Suprapubic skin (tissue), 4 donors: ENCODE results near the gene TPK1. TPM values are rescaled to one million over a fixed set of nuclear protein-coding genes. Genes with fewer than 3 reads are reported as not detected.

Source experiments
- DNase-seq, 2 donors: peaks; one replicate each; pipeline ENCODE4 v3.0.0-alpha.2; 2019; ENCODE audit warnings: low spot score in 2 of 2
- H3K27ac ChIP-seq: fragments of 200-600 bp; sonication (generic); one replicate; pipeline ENCODE4 v1.5.1; 2019
- H3K27me3 ChIP-seq: fragments of 200-600 bp; sonication (generic); one replicate; pipeline ENCODE4 v1.5.1; 2019
- H3K36me3 ChIP-seq: fragments of 200-600 bp; sonication (generic); one replicate; pipeline ENCODE4 v1.5.1; 2019
- H3K4me1 ChIP-seq: fragments of 200-600 bp; sonication (generic); one replicate; pipeline ENCODE4 v1.5.1; 2019
- H3K4me3 ChIP-seq: fragments of 200-600 bp; sonication (generic); one replicate; pipeline ENCODE4 v1.5.1; 2019; ENCODE audit warnings: mild to moderate bottlenecking
- H3K9me3 ChIP-seq: fragments of 200-600 bp; sonication (generic); one replicate; pipeline ENCODE4 v1.5.1; 2019
- CTCF ChIP-seq, 2 donors: fragments of 200-600 bp in 1 of 2; fragments of 450-650 bp in 1 of 2; sonication (generic) in 1 of 2; IDR thresholded peaks; one replicate each; pipeline ENCODE4 v1.5.1; 2016 to 2019; ENCODE audit warnings: antibody characterized with exemption in 2 of 2, mild to moderate bottlenecking in 1 of 2, moderate library complexity in 1 of 2
- EP300 ChIP-seq: sonication (generic); formaldehyde crosslinking; IDR thresholded peaks from one replicate; pipeline ENCODE4 v1.6.1; 2017; ENCODE audit warnings: antibody characterized with exemption
- POLR2A ChIP-seq, 2 donors: fragments of 450-650 bp; IDR thresholded peaks; one replicate each; pipeline ENCODE4 v1.6.1; 2017; ENCODE audit warnings: antibody characterized with exemption in 2 of 2, mild to moderate bottlenecking in 2 of 2, moderate library complexity in 2 of 2
- POLR2AphosphoS5 ChIP-seq, 3 donors: sonication (generic); formaldehyde crosslinking; IDR thresholded peaks; one replicate each; pipeline ENCODE4 v1.6.1; 2017; ENCODE audit warnings: antibody characterized with exemption in 3 of 3
- WGBS: methylation state at CpG from one replicate; pipeline ENCODE4 v1.1.5; 2018; 5-methylcytosine and 5-hydroxymethylcytosine counted together
- total RNA-seq, 4 donors: library from RNA; depleted of rRNA; stranded (reverse); fragments of >200 nt; gene quantifications; one replicate each; pipeline ENCODE4 v1.1.0, GENCODE V29; 2016

The TPK1 gene
- total RNA-seq, 4 donors from 2014 or later: 1.4 to 3.9 (median 2.8) TPM

- no peak overlapping the region for H3K4me3 ChIP-seq
- no peak for DNase-seq
- H3K4me1 ChIP-seq: no peaks in the 10 kb centered on the region
- no peaks in the 10 kb centered on the region for H3K27me3 ChIP-seq
- no peaks in the 10 kb centered on the region for H3K9me3 ChIP-seq
- TF ChIP-seq POLR2AphosphoS5 (IDR thresholded peaks at IDR 0.05) (no peak), CTCF (IDR thresholded peaks at IDR 0.05) (no peak), POLR2A (IDR thresholded peaks at IDR 0.05) (no peak), EP300 (no peak)
- WGBS: 54% methylated on average over 1 of the region's 1 CpG
- H3K27ac ChIP-seq: no peak overlapping the region
- no peaks in the 10 kb centered on the region for H3K36me3 ChIP-seq
Observed at GRCh38 chr7:144709066-144709465, 126.8 kb downstream of the TPK1 start.

GRCh38 chr7:144691240-144691639 is 144.6 kb downstream of the TPK1 start:
- no peaks in the 10 kb centered on the region for H3K9me3 ChIP-seq
- DNase-seq: no peak
- TF ChIP-seq POLR2AphosphoS5 (IDR thresholded peaks at IDR 0.05) (no peak), POLR2A (IDR thresholded peaks at IDR 0.05) (no peak), EP300 (no peak), CTCF (IDR thresholded peaks at IDR 0.05) (no peak)
- no peaks in the 10 kb centered on the region for H3K27me3 ChIP-seq
- H3K27ac ChIP-seq: no peak overlapping the region
- H3K4me3 ChIP-seq: no peak overlapping the region
- no peaks in the 10 kb centered on the region for H3K36me3 ChIP-seq
- H3K4me1 ChIP-seq: no peaks in the 10 kb centered on the region

GRCh38 chr7:144682581-144683280 is 153.1 kb downstream of the TPK1 start:
- TF ChIP-seq EP300 (no peak), CTCF (IDR thresholded peaks at IDR 0.05) (no peak), POLR2A (IDR thresholded peaks at IDR 0.05) (no peak), POLR2AphosphoS5 (IDR thresholded peaks at IDR 0.05) (no peak)
- Histone ChIP-seq H3K9me3 (no peaks in the 10 kb centered on the region), H3K4me1 (no peaks in the 10 kb centered on the region), H3K36me3 (no peaks in the 10 kb centered on the region), H3K27ac (no peak overlapping the region), H3K27me3 (no peaks in the 10 kb centered on the region), H3K4me3 (no peak overlapping the region)
- WGBS: 91% methylated on average over 6 of the region's 6 CpGs
- no peak for DNase-seq

GRCh38 chr7:144676492-144676891 is 159.4 kb downstream of the TPK1 start:
- no peak overlapping the region for H3K27ac ChIP-seq
- WGBS: 86% methylated on average over 5 of the region's 5 CpGs
- no peak for TF ChIP-seq POLR2AphosphoS5 (IDR thresholded peaks at IDR 0.05)
- TF ChIP-seq POLR2A (IDR thresholded peaks at IDR 0.05): no peak
- no peak for TF ChIP-seq EP300
- no peak for TF ChIP-seq CTCF (IDR thresholded peaks at IDR 0.05)
- no peaks in the 10 kb centered on the region for H3K9me3 ChIP-seq
- no peaks in the 10 kb centered on the region for H3K4me1 ChIP-seq
- no peaks in the 10 kb centered on the region for H3K27me3 ChIP-seq
- no peak for DNase-seq
- H3K4me3 ChIP-seq: no peak overlapping the region
- H3K36me3 ChIP-seq: no peaks in the 10 kb centered on the region

GRCh38 chr7:144674550-144674949 is 161.3 kb downstream of the TPK1 start:
- DNase-seq: no peak
- peaks cover 13% of the 10 kb centered on the region for H3K4me1 ChIP-seq
- no peaks in the 10 kb centered on the region for H3K27me3 ChIP-seq
- H3K9me3 ChIP-seq: no peaks in the 10 kb centered on the region
- H3K4me3 ChIP-seq: no peak overlapping the region
- H3K27ac ChIP-seq: no peak overlapping the region
- no peak for TF ChIP-seq POLR2AphosphoS5 (IDR thresholded peaks at IDR 0.05)
- no peaks in the 10 kb centered on the region for H3K36me3 ChIP-seq

GRCh38 chr7:144672869-144673268 is 163.0 kb downstream of the TPK1 start:
- DNase-seq: no peak
- TF ChIP-seq CTCF (IDR thresholded peaks at IDR 0.05): no peak

More at GRCh38 chr7:144672869-144673268, 163.0 kb downstream of the TPK1 start:
- Histone ChIP-seq H3K4me1 (peaks cover 13% of the 10 kb centered on the region), H3K36me3 (no peaks in the 10 kb centered on the region), H3K27me3 (no peaks in the 10 kb centered on the region), H3K27ac (no peak overlapping the region), H3K9me3 (no peaks in the 10 kb centered on the region), H3K4me3 (no peak overlapping the region)
- 91% methylated on average over 2 of the region's 2 CpGs for WGBS
